K562 (cell line): ENCODE measurements around the gene MACF1. TPM values are rescaled to one million over a fixed set of nuclear protein-coding genes. Genes with fewer than 3 reads are reported as not detected.

Experiments
- AFF4 ChIP-seq: sonication (generic); formaldehyde crosslinking; IDR thresholded peaks from 2 replicates; pipeline ENCODE4 v1.8.0; 2023; ENCODE audit warnings: mild to moderate bottlenecking, missing genetic modification reagents
- CBX1 ChIP-seq: sonication (generic); IDR thresholded peaks from 2 replicates; pipeline ENCODE4 v1.6.1; 2016; ENCODE audit warnings: antibody characterized with exemption, low read depth, mild to moderate bottlenecking
- CC2D1A ChIP-seq: fragments of 450-650 bp; IDR thresholded peaks from 2 replicates; pipeline ENCODE4 v1.6.1; 2017; ENCODE audit warnings: mild to moderate bottlenecking
- CXXC5 ChIP-seq: fragments of 250-450 bp; sonication (Bioruptor Pico); IDR thresholded peaks from 2 replicates; pipeline ENCODE4 v1.8.0; 2022; ENCODE audit warnings: inconsistent platforms, mild to moderate bottlenecking, moderate library complexity
- FOS ChIP-seq: IDR thresholded peaks from 3 replicates; pipeline ENCODE4 v1.6.1; 2011; ENCODE audit not compliant: insufficient read length; ENCODE audit errors: extremely low read depth
- GATAD2B ChIP-seq: fragments of 450-650 bp; IDR thresholded peaks from 2 replicates; pipeline ENCODE4 v1.6.1; 2017; ENCODE audit warnings: mild to moderate bottlenecking, borderline replicate concordance
- HNRNPK ChIP-seq: fragments of 200-400 bp; formaldehyde crosslinking; IDR thresholded peaks from one replicate; pipeline ENCODE4 v1.6.1; 2018; ENCODE audit warnings: mild to moderate bottlenecking, low read depth, low read length; ENCODE audit not compliant: poor library complexity, severe bottlenecking
- JUN ChIP-seq, 2 experiments: sonication (generic) in 1 of 2; formaldehyde crosslinking in 1 of 2; IDR thresholded peaks; 2 replicates each; pipeline versions ENCODE4 v1.6.1 to v1.8.0; 2012 to 2022; ENCODE audit warnings: borderline replicate concordance in 2 of 2, mild to moderate bottlenecking in 2 of 2, improper control_type of control experiment in 1 of 2, low read depth in 1 of 2, low read length in 1 of 2, missing genetic modification reagents in 1 of 2
- PHB ChIP-seq: fragments of 250-450 bp; sonication (Bioruptor Pico); IDR thresholded peaks from 2 replicates; pipeline ENCODE4 v1.5.0; 2021
- RAD21 ChIP-seq, 2 experiments: fragments of 250-450 bp in 1 of 2; fragments of 450-650 bp in 1 of 2; sonication (Bioruptor Pico) in 1 of 2; formaldehyde crosslinking in 1 of 2; IDR thresholded peaks in 1 of 2; conservative IDR thresholded peaks in 1 of 2; 2 replicates each; pipeline versions ENCODE4 v1.4.0 to v1.8.0; 2020 to 2022; ENCODE audit warnings: mild to moderate bottlenecking in 2 of 2, moderate library complexity in 1 of 2
- SRSF1 ChIP-seq: fragments of 200-400 bp; formaldehyde crosslinking; IDR thresholded peaks from 2 replicates; pipeline ENCODE4 v1.6.1; 2017; ENCODE audit warnings: mild to moderate bottlenecking, low read depth, low read length, moderate library complexity
- TBL1XR1 ChIP-seq, 2 experiments: IDR thresholded peaks; 2 replicates each; pipeline ENCODE4 v1.6.1; 2012; ENCODE audit warnings: improper control_type of control experiment in 2 of 2, low read length in 2 of 2, mild to moderate bottlenecking in 1 of 2
- ZFPM2 ChIP-seq: fragments of 250-450 bp; sonication (Bioruptor Pico); IDR thresholded peaks from 2 replicates; pipeline ENCODE4 v1.5.1; 2022; ENCODE audit warnings: mild to moderate bottlenecking
- ZNF24 ChIP-seq: fragments of 450-650 bp; IDR thresholded peaks from 2 replicates; pipeline ENCODE4 v1.6.1; 2016
- ZNF436 ChIP-seq: fragments of 250-450, 450-650 bp; sonication (Bioruptor Pico); formaldehyde crosslinking; IDR thresholded peaks from 2 replicates; pipeline ENCODE4 v1.7.0; 2020; ENCODE audit warnings: mild to moderate bottlenecking
- ZNF707 ChIP-seq: fragments of 250-450 bp; sonication (Bioruptor Pico); conservative IDR thresholded peaks from 2 replicates; pipeline ENCODE4 v1.8.0; 2022; ENCODE audit warnings: inconsistent platforms, mild to moderate bottlenecking, moderate library complexity
- polyA plus RNA-seq, 8 experiments: library from polyadenylated mRNA; depleted of rRNA in 4 of 8; stranded (reverse) in 5 of 8; unstranded in 3 of 8; fragments of >200 nt; fragmentation: Nextera tagmentation in 2 of 8; fragmentation: Illumina TruSeq in 1 of 8; extraction: Ambion mirVana in 2 of 8; extraction: Trizol in 1 of 8; gene quantifications; 2 replicates each; pipeline versions ENCODE4 v1.2.1 to v1.2.3, GENCODE V29; 2011 to 2014; ENCODE audit warnings: inconsistent platforms in 1 of 8, missing spikeins in 1 of 8
- total RNA-seq, 7 experiments: library from RNA; depleted of rRNA in 6 of 7; stranded (reverse); fragments of >200 nt in 6 of 7; fragmentation: Illumina TruSeq in 2 of 7; extraction: Trizol in 2 of 7; gene quantifications; 2 replicates each; pipeline versions ENCODE4 v1.2.1 to v1.2.3, GENCODE V29; 2011 to 2021; ENCODE audit warnings: low replicate concordance in 1 of 7
- TF ChIP-seq, protein P1 (sequence below): fragments of 450-650 bp; IDR thresholded peaks from 2 replicates; pipeline ENCODE4 v1.6.1; 2016; ENCODE audit warnings: mild to moderate bottlenecking
- TF ChIP-seq, protein P2 (sequence below): sonication (generic); formaldehyde crosslinking; IDR thresholded peaks from 2 replicates; pipeline ENCODE4 v1.8.0; 2023; ENCODE audit warnings: mild to moderate bottlenecking, missing genetic modification reagents
- TF ChIP-seq, protein P3 (sequence below), 2 experiments: fragments of 450-650 bp; conservative IDR thresholded peaks; 2 replicates each; pipeline ENCODE4 v1.6.1; 2017; ENCODE audit warnings: mild to moderate bottlenecking in 2 of 2, moderate library complexity in 2 of 2

MACF1 gene
- total and polyA plus RNA-seq, 9 of the 15 experiments (the other 6 are each of a cell fraction or from before 2014, with no cell fraction given): 13.2 to 232 (median 112) TPM

DNA sequence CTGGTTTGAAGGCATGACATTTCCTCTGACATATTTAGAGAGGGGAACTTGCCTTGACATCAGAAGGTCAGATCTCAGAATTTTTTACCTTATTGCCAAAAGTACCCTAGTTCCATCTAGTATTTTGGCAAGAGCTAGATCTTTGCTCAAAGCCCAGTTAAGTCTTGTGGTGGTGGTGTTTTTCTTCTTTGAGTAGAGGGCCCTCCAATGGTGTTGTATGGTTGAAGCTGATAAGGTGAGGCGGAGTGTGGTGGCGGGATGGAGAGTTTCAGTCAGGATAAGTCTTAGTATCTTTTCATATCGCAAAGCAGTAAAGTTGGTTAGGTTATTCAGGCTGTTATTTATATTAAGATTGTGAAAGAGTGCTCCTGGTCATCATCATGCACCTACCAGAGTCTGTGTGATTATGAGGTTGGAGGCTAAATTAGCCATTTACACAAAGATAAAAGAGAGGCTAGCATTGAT, 20.1 kb upstream of the MACF1 start (continued):
- TF ChIP-seq RAD21 (CRISPR knock-in tag; conservative IDR thresholded peaks at IDR 0.05 in 1 of 2, IDR thresholded peaks at IDR 0.05 in 1 of 2): peak; percentile 83 to 85
- TF ChIP-seq ZNF707 (CRISPR knock-in tag): no peak
- no peak for TF ChIP-seq FOS
- TF ChIP-seq, protein P1, sequence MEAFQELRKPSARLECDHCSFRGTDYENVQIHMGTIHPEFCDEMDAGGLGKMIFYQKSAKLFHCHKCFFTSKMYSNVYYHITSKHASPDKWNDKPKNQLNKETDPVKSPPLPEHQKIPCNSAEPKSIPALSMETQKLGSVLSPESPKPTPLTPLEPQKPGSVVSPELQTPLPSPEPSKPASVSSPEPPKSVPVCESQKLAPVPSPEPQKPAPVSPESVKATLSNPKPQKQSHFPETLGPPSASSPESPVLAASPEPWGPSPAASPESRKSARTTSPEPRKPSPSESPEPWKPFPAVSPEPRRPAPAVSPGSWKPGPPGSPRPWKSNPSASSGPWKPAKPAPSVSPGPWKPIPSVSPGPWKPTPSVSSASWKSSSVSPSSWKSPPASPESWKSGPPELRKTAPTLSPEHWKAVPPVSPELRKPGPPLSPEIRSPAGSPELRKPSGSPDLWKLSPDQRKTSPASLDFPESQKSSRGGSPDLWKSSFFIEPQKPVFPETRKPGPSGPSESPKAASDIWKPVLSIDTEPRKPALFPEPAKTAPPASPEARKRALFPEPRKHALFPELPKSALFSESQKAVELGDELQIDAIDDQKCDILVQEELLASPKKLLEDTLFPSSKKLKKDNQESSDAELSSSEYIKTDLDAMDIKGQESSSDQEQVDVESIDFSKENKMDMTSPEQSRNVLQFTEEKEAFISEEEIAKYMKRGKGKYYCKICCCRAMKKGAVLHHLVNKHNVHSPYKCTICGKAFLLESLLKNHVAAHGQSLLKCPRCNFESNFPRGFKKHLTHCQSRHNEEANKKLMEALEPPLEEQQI: peak; percentile 63; the same call in 1 of the 2 replicates
- TF ChIP-seq ZFPM2: no peak
- TF ChIP-seq CC2D1A: peak; percentile 72; the same call in 1 of the 2 replicates
- no peak for TF ChIP-seq HNRNPK
- TF ChIP-seq, protein P2, sequence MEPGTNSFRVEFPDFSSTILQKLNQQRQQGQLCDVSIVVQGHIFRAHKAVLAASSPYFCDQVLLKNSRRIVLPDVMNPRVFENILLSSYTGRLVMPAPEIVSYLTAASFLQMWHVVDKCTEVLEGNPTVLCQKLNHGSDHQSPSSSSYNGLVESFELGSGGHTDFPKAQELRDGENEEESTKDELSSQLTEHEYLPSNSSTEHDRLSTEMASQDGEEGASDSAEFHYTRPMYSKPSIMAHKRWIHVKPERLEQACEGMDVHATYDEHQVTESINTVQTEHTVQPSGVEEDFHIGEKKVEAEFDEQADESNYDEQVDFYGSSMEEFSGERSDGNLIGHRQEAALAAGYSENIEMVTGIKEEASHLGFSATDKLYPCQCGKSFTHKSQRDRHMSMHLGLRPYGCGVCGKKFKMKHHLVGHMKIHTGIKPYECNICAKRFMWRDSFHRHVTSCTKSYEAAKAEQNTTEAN (CRISPR knock-in tag): no peak
- TF ChIP-seq CXXC5 (CRISPR knock-in tag): 0 out of 2 replicates have a peak, but pooled peaks have one; percentile 17
- peak; percentile 66 for TF ChIP-seq GATAD2B
- no peak for TF ChIP-seq ZNF436
- no peak for TF ChIP-seq ZNF24
- TF ChIP-seq CBX1: no peak
- TF ChIP-seq AFF4: peak; percentile 88; the same call in 1 of the 2 replicates
- peak; percentile 51; the same call in 1 of the 2 replicates for TF ChIP-seq JUN (IDR thresholded peaks at IDR 0.05; ENCODE audit: borderline replicate concordance, low read depth, low read length)
- no peak for TF ChIP-seq JUN (CRISPR knock-in tag; IDR thresholded peaks at IDR 0.05; ENCODE audit: borderline replicate concordance)
- TF ChIP-seq SRSF1: no peak
- TF ChIP-seq TBL1XR1 (IDR thresholded peaks at IDR 0.05; ENCODE audit: low read length in 2 of 2): peak; percentile 21 to 58; a peak in 2 of 4 replicates
- TF ChIP-seq PHB: no peak
- TF ChIP-seq, protein P3, sequence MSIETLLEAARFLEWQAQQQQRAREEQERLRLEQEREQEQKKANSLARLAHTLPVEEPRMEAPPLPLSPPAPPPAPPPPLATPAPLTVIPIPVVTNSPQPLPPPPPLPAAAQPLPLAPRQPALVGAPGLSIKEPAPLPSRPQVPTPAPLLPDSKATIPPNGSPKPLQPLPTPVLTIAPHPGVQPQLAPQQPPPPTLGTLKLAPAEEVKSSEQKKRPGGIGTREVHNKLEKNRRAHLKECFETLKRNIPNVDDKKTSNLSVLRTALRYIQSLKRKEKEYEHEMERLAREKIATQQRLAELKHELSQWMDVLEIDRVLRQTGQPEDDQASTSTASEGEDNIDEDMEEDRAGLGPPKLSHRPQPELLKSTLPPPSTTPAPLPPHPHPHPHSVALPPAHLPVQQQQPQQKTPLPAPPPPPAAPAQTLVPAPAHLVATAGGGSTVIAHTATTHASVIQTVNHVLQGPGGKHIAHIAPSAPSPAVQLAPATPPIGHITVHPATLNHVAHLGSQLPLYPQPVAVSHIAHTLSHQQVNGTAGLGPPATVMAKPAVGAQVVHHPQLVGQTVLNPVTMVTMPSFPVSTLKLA (conservative IDR thresholded peaks at IDR 0.05): peak in 1 of 2 experiments; percentile 7; a peak in 1 of 4 replicates
